Activated CD8-positive, alpha-beta memory T cell treated with anti-CD3 and anti-CD28 coated beads for 48 hours (primary cell): ENCODE results near the gene TBX2.

Experiments
- DNase-seq, 3 experiments: peaks; one replicate each; pipeline ENCODE4 v3.0.0-alpha.2; 2020; ENCODE audit warnings: low read depth in 2 of 3, low spot score in 2 of 3

Gene TBX2

DNA sequence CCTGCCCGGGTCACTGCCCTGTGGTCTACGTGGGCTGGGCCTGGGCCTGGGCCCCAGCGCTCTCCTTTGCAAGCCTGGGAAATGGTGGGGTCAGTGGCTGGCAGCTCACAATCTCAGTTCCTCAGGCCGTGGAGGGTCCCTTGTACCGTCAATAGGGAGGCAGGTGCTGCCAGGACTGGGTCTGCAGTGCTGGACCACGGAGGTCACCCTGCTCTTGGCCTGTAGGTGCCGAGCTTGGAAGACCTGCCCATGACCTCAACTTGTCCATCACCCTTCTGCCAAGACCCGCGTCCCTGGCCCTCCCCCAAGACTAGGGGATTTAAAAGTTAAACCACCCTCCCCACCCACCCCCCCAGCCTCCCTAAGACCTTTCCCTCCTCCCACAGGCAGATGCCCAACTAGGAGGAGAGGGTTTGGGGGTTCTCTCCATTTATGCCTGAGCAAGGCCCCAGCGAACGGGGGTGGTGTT is 2.5 kb downstream of the TBX2 start:
- DNase-seq, result no peak

DNA sequence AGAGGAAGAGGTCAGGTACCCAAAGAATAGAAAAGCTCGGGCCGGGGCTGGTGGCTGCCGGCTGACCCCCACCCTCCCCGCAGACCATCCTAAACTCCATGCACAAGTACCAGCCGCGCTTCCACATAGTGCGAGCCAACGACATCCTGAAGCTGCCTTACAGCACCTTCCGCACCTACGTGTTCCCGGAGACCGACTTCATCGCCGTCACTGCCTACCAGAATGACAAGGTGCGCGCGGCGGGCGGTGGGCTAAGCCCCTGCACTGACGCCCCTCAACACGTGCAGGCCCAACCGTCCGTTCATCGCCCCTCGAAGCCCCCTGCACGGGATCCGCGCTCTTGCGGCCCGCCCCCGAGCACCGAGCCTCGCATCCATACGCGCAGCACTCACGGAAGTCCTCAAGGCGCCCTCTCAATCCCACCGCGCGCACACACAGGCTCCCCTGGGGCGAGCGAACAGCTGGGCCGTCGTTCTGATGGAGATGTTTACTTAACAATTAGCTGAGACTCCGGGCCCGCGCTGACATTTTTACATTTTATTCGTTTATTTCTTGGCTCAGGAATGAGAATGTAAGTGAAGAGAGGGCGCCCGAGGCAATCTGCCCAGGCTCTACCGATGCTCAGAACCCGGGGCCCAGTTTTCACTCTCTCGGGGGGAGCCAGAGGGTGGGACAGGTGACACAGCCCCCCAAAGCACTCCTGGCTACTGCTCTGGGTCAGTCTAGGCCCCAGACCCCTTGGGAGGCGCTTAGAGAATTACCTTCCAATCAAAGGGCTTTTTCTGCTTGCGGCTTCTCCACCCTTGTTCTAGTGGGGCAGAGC is 3.5 kb downstream of the TBX2 start:
- no peak for DNase-seq

DNA sequence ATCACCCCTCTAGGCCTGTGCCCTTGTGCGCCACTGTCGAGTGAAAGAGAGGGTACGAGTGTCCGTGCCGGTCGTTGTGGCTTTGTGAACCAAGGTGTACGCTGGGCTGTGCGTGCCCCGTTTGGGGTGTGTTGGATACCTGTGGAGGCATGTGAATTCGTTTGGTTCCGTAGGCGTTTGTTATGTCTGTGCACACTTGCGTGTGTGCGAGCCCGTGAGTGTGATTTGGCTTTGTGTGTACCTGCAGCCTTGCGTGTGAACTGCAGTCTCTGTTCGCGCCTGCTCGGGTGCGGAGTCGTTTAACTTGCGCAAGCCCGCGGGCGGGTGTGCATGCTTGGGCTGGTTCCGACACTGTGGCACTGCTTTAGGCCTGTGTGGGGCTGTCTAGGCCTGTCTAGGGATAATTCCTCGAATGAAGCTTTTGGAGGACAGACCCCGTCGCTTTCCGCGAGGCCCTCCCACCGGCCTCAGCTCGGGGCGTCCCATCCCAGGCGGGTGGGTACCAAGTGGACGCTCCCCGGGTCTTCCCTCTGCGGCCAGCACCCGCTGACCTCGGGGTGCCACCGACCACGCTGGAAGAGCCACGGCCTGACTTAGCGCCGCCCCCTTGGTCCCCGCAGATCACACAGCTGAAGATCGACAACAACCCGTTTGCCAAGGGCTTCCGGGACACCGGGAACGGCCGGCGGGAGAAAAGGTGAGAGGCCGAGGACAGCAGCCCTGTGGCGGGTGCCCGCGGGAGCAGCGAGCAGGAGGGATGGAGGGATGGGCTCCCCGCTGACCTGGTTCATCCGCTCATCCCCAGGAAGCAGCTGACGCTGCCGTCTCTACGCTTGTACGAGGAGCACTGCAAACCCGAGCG is 4.4 kb downstream of the TBX2 start:
- DNase-seq, result no peak

DNA sequence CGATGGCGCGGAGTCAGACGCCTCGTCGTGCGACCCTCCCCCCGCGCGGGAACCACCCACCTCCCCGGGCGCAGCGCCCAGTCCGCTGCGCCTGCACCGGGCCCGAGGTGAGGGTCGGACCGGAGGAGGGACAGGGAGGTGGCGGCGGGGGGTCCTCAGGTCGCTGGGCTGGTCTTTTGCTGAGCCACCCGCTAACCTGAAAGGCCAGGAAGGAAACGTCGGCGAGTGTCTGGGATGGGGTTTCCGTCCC is 4.9 kb downstream of the TBX2 start:
- DNase-seq, result no peak

DNA sequence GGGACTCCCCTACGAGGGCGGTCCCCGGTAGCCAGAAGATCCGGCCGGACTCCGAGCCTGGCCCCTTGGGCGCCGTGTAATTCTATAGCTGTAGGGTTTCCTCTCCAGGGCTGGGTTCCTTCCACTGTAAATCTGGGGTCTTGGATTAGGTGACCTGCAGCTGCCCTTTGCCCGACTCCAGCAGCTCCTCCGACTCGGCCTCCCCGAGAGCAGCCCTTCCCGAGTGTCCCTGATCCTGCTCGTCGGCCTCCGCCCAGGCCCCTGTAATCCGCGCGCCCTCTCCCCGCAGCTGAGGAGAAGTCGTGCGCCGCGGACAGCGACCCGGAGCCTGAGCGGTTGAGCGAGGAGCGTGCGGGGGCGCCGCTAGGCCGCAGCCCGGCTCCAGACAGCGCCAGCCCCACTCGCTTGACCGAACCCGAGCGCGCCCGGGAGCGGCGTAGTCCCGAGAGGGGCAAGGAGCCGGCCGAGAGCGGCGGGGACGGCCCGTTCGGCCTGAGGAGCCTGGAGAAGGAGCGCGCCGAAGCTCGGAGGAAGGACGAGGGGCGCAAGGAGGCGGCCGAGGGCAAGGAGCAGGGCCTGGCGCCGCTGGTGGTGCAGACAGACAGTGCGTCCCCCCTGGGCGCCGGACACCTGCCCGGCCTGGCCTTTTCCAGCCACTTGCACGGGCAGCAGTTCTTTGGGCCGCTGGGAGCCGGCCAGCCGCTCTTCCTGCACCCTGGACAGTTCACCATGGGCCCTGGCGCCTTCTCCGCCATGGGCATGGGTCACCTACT is 5.5 kb downstream of the TBX2 start:
- DNase-seq, result no peak

DNA sequence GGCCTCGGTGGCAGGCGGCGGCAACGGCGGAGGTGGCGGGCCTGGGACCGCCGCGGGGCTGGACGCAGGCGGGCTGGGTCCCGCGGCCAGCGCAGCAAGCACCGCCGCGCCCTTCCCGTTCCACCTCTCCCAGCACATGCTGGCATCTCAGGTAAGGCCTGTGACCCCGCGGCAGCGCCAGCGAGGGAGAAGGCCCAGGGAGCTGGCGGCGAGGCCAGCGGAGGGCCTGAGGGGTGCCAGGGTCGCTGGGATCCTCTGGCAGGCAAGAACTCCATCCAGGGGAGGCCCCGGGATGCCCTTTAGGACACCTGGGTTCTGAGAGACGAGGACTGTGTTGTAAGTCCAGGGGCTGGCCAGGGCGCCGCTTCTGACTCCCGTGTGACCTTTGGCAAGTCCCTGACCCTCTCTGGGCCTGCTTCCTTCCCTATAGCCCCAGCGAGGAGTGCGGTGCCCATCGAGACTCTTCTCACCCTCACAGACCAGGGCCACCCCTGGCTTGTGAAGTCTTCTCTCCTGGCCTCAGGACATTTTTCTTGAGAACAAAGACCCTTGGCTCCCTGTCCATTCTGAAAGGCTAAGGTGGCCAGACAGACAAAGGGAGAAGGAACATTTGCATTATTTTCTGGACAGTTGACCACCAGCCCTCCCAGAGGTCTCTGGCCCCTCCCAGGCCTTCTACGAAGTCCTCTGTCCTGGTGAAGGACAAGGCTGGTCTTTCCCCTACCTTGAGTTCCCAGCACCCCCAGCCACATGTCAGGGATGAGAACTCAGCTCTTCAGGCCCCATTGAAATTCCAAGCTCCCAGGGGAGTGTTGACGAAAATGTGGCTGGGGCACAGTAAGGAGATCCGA is 6.3 kb downstream of the TBX2 start:
- no peak for DNase-seq

DNA sequence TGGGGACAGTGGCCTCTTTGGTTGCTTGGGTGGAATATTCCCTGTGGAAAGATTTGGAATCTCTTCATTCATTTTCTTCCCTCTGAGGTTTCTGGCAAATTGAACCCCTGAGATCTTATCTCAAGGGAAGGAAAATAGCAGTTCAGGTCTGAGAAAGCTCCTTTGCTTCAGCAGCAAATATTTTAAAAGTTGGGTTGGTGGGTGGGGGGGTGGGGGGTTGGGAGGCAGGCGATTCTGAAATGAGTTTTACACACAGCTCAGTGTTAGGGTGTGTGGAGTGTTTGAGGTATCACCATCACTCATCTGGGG is 6.8 kb downstream of the TBX2 start:
- DNase-seq, result no peak

DNA sequence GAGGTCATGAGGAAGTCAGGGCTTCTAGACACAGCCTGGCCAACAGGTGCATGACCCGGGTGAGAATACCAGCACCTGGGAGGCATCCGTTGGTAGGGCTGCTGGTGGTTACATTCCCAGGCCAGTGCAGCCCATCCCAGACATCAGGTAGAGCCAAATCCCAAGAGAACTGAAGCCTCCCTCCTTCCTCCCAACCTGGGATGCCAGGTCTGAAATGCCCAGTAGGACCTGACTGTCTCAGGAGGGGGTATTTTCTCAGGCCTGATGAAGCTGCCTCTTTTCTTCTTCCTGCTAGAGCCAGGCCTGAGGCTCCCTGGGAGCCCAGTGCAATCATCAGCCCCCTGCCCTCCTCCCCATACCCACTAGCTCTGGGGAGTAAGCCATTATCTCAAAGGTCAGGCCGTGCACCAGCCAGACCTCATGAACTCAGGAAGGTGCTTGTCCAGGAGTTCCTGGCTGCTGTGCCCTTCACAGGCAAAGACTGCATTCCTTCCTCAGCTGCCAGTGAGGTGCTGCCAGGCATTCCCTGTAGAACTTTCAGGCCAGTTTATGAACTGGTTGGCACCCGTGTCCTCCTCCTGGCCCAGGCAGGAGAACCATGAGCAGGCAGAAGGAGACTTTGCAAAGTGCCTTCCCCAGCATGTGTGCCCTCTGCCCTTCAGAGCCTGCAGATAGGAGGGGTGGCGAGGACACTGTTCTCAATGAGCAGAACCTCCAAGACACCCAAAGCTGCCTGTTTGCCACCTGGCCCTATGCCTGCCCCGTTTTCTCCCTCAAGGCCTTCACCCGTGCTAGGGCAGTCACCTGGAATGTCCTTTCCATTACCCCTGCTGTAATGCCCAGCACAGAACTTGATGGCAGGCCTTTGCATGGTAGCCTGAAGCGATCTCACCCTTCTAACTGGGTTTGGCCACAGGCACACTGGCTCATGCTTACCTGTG is 7.6 kb downstream of the TBX2 start:
- no peak for DNase-seq

DNA sequence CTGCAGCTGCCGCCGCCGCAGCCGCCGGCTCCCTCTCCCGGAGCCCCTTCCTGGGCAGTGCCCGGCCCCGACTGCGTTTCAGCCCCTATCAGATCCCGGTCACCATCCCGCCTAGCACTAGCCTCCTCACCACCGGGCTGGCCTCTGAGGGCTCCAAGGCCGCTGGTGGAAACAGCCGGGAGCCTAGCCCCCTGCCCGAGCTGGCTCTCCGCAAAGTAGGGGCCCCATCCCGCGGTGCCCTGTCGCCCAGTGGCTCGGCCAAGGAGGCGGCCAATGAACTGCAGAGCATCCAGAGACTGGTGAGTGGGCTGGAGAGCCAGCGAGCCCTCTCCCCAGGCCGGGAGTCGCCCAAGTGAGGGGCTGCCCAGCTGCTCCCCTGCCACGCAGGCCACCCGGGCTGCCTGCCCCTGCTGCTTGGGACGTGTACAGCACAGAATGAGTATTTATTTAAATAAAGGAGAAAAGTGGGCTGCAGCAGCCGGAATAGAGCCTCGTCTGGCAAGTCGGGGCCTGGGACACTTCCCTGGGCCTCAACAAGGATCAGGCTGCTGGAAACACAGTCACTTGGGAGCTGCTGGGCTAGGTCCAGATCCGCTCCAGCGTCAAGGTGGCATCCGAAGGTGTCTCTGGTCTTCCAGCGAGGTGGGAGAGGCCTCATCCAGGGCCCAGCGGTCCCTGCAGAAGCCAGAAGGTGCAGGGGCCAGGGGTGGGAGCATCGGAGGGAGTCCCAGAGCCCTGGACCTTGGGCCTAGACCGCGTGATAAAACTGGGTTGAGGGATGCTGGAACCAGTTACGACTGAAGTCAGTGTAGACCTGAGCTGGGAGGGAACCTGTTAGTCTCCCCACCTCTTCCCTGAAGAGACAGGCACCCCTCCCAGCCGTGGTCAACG is 8.8 kb downstream of the TBX2 start:
- DNase-seq, result no peak

DNA sequence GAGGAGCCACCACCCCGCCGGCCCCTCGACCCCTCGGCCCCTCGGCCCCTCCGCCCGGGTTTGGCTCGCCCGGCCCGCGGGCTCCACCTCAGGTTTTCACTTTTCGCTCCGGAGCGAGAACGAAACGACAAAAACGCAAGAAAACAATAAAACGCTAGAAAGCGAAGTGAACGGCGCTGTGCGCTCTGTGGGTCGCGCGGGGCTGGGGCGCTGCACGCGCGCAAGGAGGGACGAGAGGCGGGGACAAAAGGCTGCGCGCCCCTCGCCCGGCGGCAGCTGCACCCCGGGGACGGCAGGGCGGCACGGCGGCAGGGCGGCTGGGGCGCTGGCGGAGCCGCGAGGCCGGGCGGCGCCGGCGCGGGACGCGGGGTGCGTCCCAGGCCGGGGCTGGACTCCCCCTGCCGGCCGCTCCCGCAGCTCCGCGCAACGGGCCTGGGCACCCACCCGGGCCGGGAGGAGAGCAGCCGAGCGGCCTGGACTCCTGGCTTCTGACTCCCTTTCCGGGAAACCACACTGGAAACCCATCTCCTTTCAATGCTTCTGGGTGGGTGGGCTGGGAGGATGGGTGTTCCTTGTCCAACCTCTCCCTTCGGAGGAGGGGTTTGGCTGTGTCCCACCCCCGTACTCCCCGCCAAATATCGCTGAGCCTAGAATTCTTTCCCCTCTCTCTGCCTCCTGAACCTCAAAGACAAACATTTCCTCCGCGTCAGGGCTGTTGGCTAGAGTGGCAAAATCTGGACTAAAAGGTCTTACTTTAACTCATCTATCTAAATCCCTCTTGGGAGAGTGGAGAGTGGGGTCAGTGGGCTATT is 9.9 kb downstream of the TBX2 start:
- no peak for DNase-seq

DNA sequence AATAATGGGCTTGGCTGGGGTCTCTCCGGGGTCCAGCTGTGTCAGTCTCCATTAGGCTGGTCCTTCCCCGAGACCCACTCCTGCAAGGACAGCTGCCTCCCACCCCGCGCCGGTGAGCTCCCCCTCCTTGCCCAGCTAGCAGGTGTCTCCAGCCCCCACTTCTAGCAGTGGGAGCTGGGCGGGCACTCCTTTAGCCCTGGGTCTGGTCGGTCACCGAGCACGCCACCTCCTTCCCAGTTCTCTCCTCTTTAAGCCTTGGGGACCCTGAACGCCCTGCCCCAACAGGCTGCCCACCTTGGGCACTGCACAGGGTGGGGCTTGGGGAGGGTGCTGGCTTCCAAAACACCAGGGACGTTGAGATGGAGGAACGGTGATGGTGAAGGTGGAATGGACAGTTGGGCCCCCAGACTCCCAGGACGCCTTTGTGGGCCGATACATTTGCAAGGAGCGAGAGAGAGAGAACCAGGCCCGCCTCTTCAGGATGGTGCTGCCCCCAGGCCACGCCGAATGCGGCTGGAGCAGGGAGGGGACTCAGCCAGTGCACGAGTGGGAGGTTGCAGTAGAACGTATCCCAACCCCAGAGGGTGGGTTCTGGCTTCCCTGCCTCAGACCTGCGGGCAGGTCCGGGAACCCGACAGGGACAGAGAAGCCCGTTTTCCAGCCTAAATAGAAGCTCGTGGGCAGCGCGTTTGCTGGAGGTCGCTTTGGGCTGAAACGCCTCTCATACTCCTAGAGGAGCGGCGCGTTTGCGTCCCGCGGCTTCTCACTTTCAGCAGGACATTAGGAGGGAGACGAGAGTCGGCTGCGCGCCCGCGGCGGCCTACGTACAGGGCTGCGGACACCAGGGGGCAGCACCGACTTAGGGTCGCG is 10.7 kb downstream of the TBX2 start:
- peak in 2 of 3 experiments; percentile 31 to 59 for DNase-seq

DNA sequence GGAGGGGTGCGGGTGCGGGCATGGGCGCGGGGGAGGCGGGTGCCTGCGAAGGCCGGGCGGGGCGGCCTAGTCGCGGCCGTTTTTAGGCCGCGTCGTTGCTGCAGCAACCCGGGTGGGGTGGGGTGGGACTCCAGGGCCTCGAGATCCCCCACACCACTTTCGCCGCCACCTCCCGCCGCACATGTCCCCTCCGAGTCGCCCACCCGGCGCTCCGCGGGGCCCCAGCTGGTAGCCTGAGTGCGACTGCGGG is 11.3 kb downstream of the TBX2 start:
- no peak for DNase-seq

DNA sequence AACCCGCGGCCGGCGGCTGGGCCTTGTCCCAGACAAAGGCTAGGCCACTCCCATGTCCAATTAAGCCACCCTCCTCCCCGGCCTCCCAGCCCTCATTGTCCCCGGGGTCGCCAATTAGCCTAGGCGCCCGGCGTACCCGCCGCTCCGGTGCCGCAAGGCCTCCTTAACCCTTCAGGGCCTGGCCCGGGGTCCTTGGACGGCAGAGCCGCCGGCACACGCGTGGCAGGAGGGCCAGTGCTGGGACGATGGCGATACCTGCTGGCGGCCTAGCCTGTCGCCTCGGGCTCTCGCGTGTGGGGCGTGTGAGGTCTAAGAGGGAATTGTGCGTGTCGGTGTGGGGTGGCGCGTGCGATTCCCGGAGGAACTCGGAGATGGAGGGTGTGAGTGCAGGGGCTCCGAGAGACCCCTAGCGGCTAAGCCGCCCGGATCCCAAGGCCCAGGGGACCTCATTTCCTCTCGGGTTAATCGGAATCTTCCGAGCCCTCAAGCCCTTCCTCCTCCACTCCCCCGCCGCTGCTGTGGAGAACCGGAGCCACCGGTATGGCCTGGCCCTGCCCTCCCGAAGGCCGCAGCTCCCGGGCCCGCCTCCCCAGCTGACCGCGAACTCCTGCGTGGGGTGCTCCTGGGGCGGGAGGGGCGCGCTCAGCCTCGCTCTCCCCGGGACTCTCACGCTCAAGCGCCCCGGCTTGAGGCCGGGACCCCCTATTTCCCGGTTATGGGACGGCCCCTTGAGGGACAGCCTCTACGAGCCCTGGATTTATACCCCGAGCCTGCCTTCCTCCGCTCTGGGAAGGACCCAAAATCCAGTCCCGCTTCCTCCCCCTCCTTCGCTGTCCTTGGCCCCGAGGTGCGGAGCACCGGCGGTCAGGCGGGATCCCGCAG is 11.9 kb downstream of the TBX2 start:
- no peak for DNase-seq

DNA sequence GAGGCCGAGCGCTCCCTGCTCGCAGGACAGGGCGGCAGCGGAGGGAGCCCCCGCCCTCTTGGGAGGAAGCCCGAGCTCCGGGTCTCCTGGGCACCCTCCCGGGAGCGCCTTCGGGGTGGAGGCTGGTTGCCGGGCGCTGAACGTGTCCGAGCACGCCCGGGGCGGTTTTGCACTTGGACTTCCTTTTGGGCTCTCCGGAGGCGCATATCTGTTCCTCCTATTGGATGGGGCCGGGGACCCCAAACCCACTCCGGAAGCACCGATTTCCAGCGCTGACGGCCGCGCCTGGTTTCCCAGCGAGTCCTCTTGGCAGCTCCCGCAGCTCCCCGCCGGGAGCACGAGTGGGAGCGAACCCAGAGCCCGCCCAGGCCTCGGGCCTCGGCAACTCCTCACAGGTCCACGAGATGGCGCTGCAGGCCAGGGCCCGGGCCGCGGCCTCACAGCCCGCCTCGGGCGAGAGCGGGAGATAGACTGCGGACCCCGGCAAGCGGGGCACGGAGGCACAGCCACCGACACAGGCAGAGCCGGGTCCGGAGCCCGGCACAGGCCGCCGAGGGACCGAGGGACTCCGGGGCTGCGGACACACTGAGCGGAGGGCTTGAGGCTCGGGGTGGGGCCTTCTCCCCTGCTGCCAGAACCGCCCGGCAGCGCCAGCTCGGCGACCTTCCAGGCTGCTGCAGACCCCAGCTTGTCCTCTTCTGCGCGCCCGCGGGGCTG is 12.7 kb downstream of the TBX2 start:
- DNase-seq, result peak; percentile 58 to 69 (median 65)

DNA sequence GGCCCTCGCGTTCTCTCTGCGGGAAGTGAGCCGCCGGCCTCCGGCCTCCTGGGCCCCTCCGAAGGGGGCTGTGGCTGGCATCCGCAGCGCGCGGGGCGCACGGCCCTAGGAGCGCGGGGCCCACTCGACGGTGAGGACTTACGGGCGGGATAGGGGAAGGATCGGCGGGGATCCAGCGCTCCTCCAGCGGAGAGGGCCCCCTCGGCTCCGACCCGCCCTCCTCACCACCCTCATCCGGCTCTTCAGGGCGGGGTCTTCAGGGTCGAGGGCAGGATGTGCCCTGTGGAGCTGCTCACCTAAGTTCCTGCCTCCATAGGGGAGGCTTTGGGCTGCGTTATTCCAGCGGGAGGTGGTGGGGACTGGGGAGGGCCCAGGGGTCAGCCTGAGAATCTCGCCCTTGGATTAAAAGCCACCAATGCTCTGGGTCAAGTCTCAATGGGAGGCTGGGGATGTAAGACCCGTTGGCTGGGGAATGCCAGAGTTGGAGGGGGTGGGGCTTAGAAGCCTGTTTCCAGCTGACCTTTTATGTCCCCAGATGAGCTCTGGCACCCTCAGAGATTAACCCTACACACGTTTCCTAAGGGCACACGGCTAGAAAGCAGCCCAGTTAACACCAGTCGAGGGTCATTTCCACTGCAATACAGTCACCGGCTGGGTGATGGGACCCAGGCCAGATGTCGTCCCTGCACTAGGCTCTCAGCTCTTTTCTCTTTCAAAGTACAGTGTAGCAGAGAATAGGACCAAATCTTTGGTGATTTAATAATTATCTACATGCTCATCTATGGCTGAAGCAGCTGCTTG is 13.4 kb downstream of the TBX2 start:
- DNase-seq, result no peak
